CD4-positive, alpha-beta memory T cell (primary cell): Measurements from ENCODE around the gene RAP1GAP2. TPM values are rescaled to one million over a fixed set of nuclear protein-coding genes. Genes with fewer than 3 reads are reported as not detected.
A peak's percentile ranks its signal among the peaks of the same experiment; 100 is the strongest.

Experiments
- CTCF ChIA-PET: fragments of 350-600 bp; sonication (Branson Sonifier 250); formaldehyde crosslinking; loops from one replicate; lab custom pipeline; 2021; ENCODE audit warnings: inconsistent platforms; ENCODE audit not compliant: partially characterized antibody; lab: Charles Lee
- POLR2A ChIA-PET: fragments of 350-600 bp; sonication (Branson Sonifier 250); formaldehyde crosslinking; loops from one replicate; lab custom pipeline; 2021; ENCODE audit not compliant: partially characterized antibody; lab: Charles Lee
- DNase-seq, 5 donors: peaks; one replicate each; pipeline versions ENCODE4 v3.0.0 to v3.0.0-alpha.2; 2020 to 2022; ENCODE audit warnings: mixed read lengths in 1 of 5
- H3K27ac ChIP-seq: one replicate; pipeline ENCODE4 v1.7.0; 2013; ENCODE audit warnings: low read depth, low read length
- H3K27me3 ChIP-seq: 2 replicates; pipeline ENCODE4 v1.7.0; 2013; ENCODE audit warnings: mild to moderate bottlenecking, low read length, moderate library complexity; ENCODE audit not compliant: insufficient read depth
- H3K36me3 ChIP-seq: 2 replicates; pipeline ENCODE4 v1.7.0; 2013; ENCODE audit warnings: mild to moderate bottlenecking, low read length, moderate library complexity; ENCODE audit not compliant: insufficient read depth
- H3K4me1 ChIP-seq: 2 replicates; pipeline ENCODE4 v1.7.0; 2013; ENCODE audit warnings: mild to moderate bottlenecking, low read length, moderate library complexity; ENCODE audit not compliant: insufficient read depth
- H3K4me3 ChIP-seq, 2 donors: one replicate each; pipeline ENCODE4 v1.7.0; 2013; ENCODE audit warnings: low read length in 2 of 2, mild to moderate bottlenecking in 1 of 2
- H3K9me3 ChIP-seq, 2 donors: one replicate each; pipeline ENCODE4 v1.7.0; 2013; ENCODE audit warnings: low read length in 2 of 2, control low read depth in 1 of 2; ENCODE audit not compliant: control insufficient read depth in 1 of 2
- H3K27ac Mint-ChIP-seq, 7 donors: one replicate each; pipeline ENCODE4 v1.8.0; 2020 to 2021; ENCODE audit warnings: mixed read lengths in 7 of 7, mild to moderate bottlenecking in 6 of 7, inconsistent platforms in 3 of 7, moderate library complexity in 3 of 7
- H3K27me3 Mint-ChIP-seq, 2 donors: one replicate each; pipeline ENCODE4 v1.8.0; 2020 to 2021; ENCODE audit warnings: mixed read lengths in 2 of 2
- H3K36me3 Mint-ChIP-seq, 2 donors: one replicate each; pipeline ENCODE4 v1.8.0; 2020 to 2021; ENCODE audit warnings: mixed read lengths in 2 of 2, inconsistent platforms in 1 of 2, mild to moderate bottlenecking in 1 of 2
- H3K4me1 Mint-ChIP-seq, 4 donors: one replicate each; pipeline ENCODE4 v1.8.0; 2020 to 2021; ENCODE audit warnings: mixed read lengths in 4 of 4, mild to moderate bottlenecking in 1 of 4
- H3K4me3 Mint-ChIP-seq, 8 donors: one replicate each; pipeline ENCODE4 v1.8.0; 2020 to 2021; ENCODE audit warnings: mixed read lengths in 8 of 8, mild to moderate bottlenecking in 7 of 8, moderate library complexity in 6 of 8, inconsistent platforms in 3 of 8
- H3K9me3 Mint-ChIP-seq, 8 donors: one replicate each; pipeline ENCODE4 v1.8.0; 2020 to 2021; ENCODE audit warnings: mixed read lengths in 8 of 8, mild to moderate bottlenecking in 5 of 8, inconsistent platforms in 3 of 8, moderate library complexity in 1 of 8
- intact Hi-C: fragments of 100-400 bp; cut with micrococcal nuclease; formaldehyde crosslinking; loops from one replicate; pipeline ENCODE4 v1.15.1; 2023
- polyA plus RNA-seq, 2 donors: library from polyadenylated mRNA; unstranded; fragments of 300-500 nt; fragmentation: Illumina TruSeq; gene quantifications; one replicate each; pipeline ENCODE4 v1.2.3, GENCODE V29; 2021
- total RNA-seq, 2 experiments: library from RNA; stranded (reverse); gene quantifications; one replicate each; pipeline ENCODE4 v1.2.3, GENCODE V29; 2021

Gene RAP1GAP2
- total and polyA plus RNA-seq, 4 experiments from 2014 or later = 0.38 to 9.9 (median 8.0) TPM

DNA sequence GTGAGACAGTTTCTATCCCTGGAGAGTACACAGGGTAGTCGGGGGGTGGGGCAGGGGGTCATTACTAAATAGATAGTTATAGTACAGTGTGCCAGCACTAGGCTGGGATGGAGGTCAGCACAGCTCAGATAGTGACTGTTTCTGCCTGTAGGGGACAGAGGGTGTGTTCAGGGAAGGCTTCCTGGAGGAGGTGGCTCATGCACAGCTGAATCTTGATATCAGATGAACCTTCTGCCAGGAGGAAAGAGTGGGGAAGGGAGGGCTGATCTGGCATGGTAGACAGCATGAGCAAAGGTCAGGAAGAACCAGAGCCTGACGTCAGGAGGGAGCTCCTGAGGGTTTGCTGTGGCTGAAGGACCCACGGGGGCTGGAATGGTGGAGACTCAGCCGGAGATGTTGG is 210.6 kb downstream of the RAP1GAP2 start:
- intact Hi-C loops = no loop called here
- H3K27ac ChIP-seq = no peak overlapping the region
- no peak overlapping the region for H3K4me3 Mint-ChIP-seq
- H3K27ac Mint-ChIP-seq = peak overlapping the region in 3 of 7 donors; percentile 77 to 80 (median 78)
- no peak overlapping the region for H3K4me3 ChIP-seq
- peaks cover 37 to 48% of the 10 kb centered on the region in 2 donors for H3K36me3 Mint-ChIP-seq
- H3K4me1 Mint-ChIP-seq = peaks cover 3 to 34% (median 11%) of the 10 kb centered on the region in 4 donors
- H3K4me1 ChIP-seq = peaks cover 25% of the 10 kb centered on the region
- H3K27me3 Mint-ChIP-seq = no peaks in the 10 kb centered on the region
- peaks cover 38% of the 10 kb centered on the region for H3K36me3 ChIP-seq
- ChIA-PET CTCF (no interaction called here), POLR2A (no interaction called here)
- peaks cover 0 to 2% (median 0%) of the 10 kb centered on the region in 8 donors for H3K9me3 Mint-ChIP-seq
- DNase-seq = no peak
- H3K9me3 ChIP-seq = no peaks in the 10 kb centered on the region
- no peaks in the 10 kb centered on the region for H3K27me3 ChIP-seq

DNA sequence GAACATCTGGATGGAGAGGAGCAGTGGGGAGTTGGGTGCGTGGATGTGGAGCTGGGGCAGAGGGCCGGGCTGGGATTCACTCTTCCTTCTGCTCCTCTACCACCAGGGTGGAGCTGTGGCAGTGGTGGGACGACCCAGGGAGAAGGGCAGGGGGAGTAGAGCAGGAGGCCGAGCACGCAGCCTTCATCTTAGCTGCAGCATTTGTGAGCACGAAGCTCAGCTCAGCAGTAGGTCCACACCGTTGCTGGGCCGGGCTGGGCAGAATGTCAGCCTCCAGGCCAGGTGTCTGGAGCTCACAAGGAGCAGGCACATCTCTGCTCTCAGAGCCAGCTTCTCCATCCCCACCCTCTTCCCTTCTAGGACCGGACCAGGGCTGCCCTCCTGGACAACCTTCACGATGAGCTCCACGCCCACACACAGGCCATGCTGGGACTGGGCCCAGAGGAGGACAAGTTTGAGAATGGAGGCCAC is 211.4 kb downstream of the RAP1GAP2 start:
- ChIA-PET POLR2A (no interaction called here), CTCF (interaction anchor here (1.0 kb wide), 1 partner anchor 159 kb away, joined by 3 read pairs; no protein-coding TSS in a partner anchor)
- no peaks in the 10 kb centered on the region for H3K9me3 ChIP-seq
- intact Hi-C loops = no loop called here
- peaks cover 43% of the 10 kb centered on the region for H3K36me3 ChIP-seq
- Mint-ChIP-seq H3K9me3 (peaks cover 0 to 2% (median 0%) of the 10 kb centered on the region in 8 donors), H3K27me3 (no peaks in the 10 kb centered on the region), H3K36me3 (peaks cover 40 to 50% of the 10 kb centered on the region in 2 donors), H3K4me3 (no peak overlapping the region), H3K4me1 (peaks cover 3 to 26% (median 9%) of the 10 kb centered on the region in 4 donors), H3K27ac (peak overlapping the region in 1 of 7 donors; percentile 61)
- H3K4me1 ChIP-seq = peaks cover 21% of the 10 kb centered on the region
- no peak overlapping the region for H3K27ac ChIP-seq
- DNase-seq = no peak
- H3K4me3 ChIP-seq = no peak overlapping the region
- H3K27me3 ChIP-seq = no peaks in the 10 kb centered on the region

DNA sequence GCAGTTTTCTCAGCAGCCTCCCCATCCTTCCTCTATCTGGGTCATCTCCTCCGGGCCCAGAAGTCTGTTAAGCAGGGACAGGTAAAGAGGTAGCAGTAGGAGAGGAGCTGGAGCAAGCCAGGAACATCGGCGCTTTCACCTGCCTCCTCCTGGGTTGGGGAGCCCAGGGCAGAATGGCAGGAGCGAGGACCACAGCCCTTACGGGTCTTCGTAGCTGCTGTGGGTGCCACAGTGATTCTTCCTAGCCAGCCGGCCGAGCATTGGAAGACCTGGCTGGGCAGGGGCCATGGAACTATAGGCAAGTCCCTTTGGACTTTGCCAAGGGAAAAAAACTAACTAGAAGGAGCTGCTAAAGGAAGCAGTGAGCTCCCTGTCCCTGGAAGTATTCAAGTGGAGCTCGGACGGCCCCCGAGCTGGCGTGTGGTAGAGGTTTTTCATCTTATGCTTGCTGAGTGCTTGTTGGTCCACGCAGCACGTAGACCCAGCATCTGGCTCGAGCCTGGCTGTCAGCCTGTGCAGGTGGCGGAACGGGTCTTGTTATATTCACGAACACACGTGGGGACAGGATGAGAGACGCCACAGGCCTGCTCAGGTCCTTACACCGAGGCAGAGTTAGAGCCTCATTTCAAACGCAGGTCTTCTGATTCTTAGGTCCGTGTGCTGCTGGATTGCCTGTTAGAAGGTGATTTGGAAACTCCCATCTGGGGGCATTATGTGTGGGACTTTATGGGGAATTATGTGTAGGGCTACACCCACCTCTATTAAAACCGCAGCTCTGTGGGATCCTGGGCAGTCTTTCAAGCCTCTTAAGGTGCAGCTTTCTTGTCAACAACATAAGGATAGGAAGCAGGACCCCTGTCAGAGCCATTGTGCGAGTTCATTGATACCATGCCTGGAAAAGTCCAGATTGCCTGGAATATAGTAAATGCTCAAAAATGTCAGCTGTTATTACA is 212.4 kb downstream of the RAP1GAP2 start:
- Histone ChIP-seq H3K36me3 (peaks cover 46% of the 10 kb centered on the region), H3K27me3 (no peaks in the 10 kb centered on the region), H3K4me1 (peaks cover 14% of the 10 kb centered on the region), H3K4me3 (no peak overlapping the region), H3K9me3 (no peaks in the 10 kb centered on the region), H3K27ac (no peak overlapping the region)
- intact Hi-C loops = no loop called here
- H3K9me3 Mint-ChIP-seq = peaks cover 0 to 2% (median 0%) of the 10 kb centered on the region in 8 donors
- H3K36me3 Mint-ChIP-seq = peaks cover 37 to 54% of the 10 kb centered on the region in 2 donors
- DNase-seq = no peak
- ChIA-PET POLR2A (no interaction called here), CTCF (interaction anchor here (0.9 to 1.0 kb wide), 2 partner anchors 160 kb away, joined by 3 read pairs; no protein-coding TSS in a partner anchor)
- peaks cover 0 to 17% (median 5%) of the 10 kb centered on the region in 4 donors for H3K4me1 Mint-ChIP-seq
- H3K27me3 Mint-ChIP-seq = no peaks in the 10 kb centered on the region
- H3K27ac Mint-ChIP-seq = no peak overlapping the region
- H3K4me3 Mint-ChIP-seq = no peak overlapping the region

DNA sequence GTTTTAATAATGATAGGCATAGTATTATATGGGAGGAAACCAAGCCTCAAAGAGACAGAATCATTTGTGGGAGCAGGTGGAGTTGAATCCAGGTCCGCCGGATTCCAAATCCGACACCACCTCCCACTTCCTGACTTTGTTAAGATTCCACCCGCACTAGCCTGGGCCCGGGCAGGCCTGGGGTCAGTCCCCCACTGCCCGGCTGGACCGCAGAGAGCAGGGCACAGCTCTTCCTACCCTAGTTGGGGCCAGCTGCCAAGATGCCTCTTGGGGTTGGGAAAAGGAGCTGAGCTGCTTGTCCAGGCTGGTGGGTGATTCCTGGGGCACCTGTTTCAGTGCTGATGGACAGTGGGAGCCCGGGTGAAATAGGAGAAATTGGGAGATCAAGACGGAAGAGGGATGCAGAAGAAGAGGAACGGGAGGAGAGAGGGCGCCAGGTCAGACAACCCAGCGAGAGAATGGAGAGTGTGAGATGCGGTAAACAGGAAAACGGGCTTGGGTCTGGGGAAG is 213.2 kb downstream of the RAP1GAP2 start:
- peaks cover 52% of the 10 kb centered on the region for H3K36me3 ChIP-seq

DNA sequence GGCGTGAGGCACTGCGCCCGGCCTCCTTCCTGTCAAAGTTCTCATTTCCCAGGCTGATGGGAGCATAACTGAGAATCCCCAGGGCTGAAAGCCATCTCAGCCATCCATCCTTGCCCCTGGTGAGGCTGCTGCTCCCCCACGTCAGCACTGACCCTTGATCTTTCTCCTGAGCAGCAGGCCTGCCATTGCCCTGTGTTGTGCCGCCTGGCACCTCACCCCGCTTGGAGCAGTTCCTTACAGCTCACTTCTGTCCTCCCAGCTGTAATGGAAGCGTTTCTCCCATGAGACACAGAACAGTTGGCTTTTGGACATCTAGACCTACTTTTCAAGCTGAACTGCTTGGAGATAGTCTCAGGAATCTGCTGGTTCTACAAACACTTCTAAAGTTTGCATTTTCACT is 215.7 kb downstream of the RAP1GAP2 start:
- Histone ChIP-seq H3K4me3 (no peak overlapping the region), H3K9me3 (no peaks in the 10 kb centered on the region), H3K4me1 (no peaks in the 10 kb centered on the region), H3K36me3 (peaks cover 55% of the 10 kb centered on the region), H3K27me3 (no peaks in the 10 kb centered on the region), H3K27ac (no peak overlapping the region)
- intact Hi-C loops = no loop called here
- H3K9me3 Mint-ChIP-seq = peaks cover 0 to 2% (median 0%) of the 10 kb centered on the region in 8 donors
- DNase-seq = no peak
- H3K4me1 Mint-ChIP-seq = no peaks in the 10 kb centered on the region
- H3K4me3 Mint-ChIP-seq = no peak overlapping the region
- ChIA-PET POLR2A (interaction anchor here (1.5 kb wide), 1 partner anchor 163 kb away, joined by 7 read pairs; no protein-coding TSS in a partner anchor), CTCF (interaction anchor here (0.7 to 5.8 kb wide), 8 partner anchors 8 to 242 kb away, joined by 3 to 65 read pairs (median 4); no protein-coding TSS in a partner anchor)
- peak overlapping the region in 1 of 7 donors; percentile 29 for H3K27ac Mint-ChIP-seq
- peaks cover 45 to 61% of the 10 kb centered on the region in 2 donors for H3K36me3 Mint-ChIP-seq
- no peaks in the 10 kb centered on the region for H3K27me3 Mint-ChIP-seq

More for the DNA sequence above, 213.2 kb downstream of the RAP1GAP2 start:
- H3K9me3 ChIP-seq = no peaks in the 10 kb centered on the region
- H3K27me3 Mint-ChIP-seq = no peaks in the 10 kb centered on the region
- peaks cover 45 to 57% of the 10 kb centered on the region in 2 donors for H3K36me3 Mint-ChIP-seq
- ChIA-PET CTCF (interaction anchor here (0.9 kb wide), 1 partner anchor 161 kb away, joined by 3 read pairs; no protein-coding TSS in a partner anchor), POLR2A (no interaction called here)
- no peak for DNase-seq
- peaks cover 0 to 2% (median 0%) of the 10 kb centered on the region in 8 donors for H3K9me3 Mint-ChIP-seq
- H3K4me3 ChIP-seq = no peak overlapping the region
- H3K27ac Mint-ChIP-seq = peak overlapping the region in 1 of 7 donors; percentile 41
- no peak overlapping the region for H3K4me3 Mint-ChIP-seq
- peaks cover 0 to 8% (median 2%) of the 10 kb centered on the region in 4 donors for H3K4me1 Mint-ChIP-seq
- no peak overlapping the region for H3K27ac ChIP-seq
- intact Hi-C loops = no loop called here
- no peaks in the 10 kb centered on the region for H3K27me3 ChIP-seq
- peaks cover 6% of the 10 kb centered on the region for H3K4me1 ChIP-seq

DNA sequence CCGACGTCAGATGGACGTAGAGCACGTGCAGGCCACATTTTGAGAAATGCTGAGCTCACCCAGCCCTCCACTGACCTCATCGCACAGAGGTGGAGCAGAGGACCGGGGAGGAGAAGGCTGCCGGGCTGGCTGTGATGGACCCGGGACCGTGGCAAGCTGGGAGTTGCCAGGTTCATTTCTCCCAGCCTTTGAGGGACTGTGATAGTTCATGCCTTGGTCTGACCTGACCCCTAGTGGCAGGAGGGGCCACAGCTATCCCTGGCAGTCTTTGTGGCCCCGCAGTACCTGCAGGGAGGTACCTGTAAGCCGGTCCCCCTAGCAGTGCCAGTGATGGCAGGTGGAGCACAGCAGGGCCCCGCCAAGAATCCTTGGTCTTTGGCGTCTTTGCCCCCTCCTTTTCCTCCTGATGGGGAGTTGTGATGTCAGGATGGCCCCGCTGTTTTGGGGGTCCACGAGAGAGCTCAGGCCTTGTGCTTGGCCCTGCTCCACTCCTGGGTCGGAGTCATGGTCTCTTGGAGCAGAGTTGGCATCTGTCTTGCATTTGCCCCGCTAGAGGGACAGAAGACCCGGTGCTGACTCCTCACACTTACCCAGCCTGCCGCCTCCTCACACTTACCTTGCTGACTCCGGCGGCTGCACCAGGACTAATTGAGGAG is 216.8 kb downstream of the RAP1GAP2 start:
- no peak overlapping the region for H3K4me3 Mint-ChIP-seq
- no peaks in the 10 kb centered on the region for H3K4me1 ChIP-seq
- peak in 4 of 5 donors; percentile 24 to 36 (median 30) for DNase-seq
- no peaks in the 10 kb centered on the region for H3K27me3 Mint-ChIP-seq
- H3K27me3 ChIP-seq = no peaks in the 10 kb centered on the region
- H3K4me3 ChIP-seq = no peak overlapping the region
- no peaks in the 10 kb centered on the region for H3K9me3 ChIP-seq
- peaks cover 40 to 54% of the 10 kb centered on the region in 2 donors for H3K36me3 Mint-ChIP-seq
- H3K27ac ChIP-seq = no peak overlapping the region
- H3K9me3 Mint-ChIP-seq = no peaks in the 10 kb centered on the region
- intact Hi-C loops = loop anchor here (1.0 kb wide), 3 partner anchors 165 to 227 kb away; no protein-coding TSS in a partner anchor
- ChIA-PET CTCF (interaction anchor here (0.7 to 5.8 kb wide), 10 partner anchors 9 to 225 kb away, joined by 3 to 65 read pairs (median 6); no protein-coding TSS in a partner anchor), POLR2A (interaction anchor here (0.8 to 1.5 kb wide), 3 partner anchors 165 to 226 kb away, joined by 3 to 7 read pairs (median 3); no protein-coding TSS in a partner anchor)
- no peaks in the 10 kb centered on the region for H3K4me1 Mint-ChIP-seq
- peaks cover 52% of the 10 kb centered on the region for H3K36me3 ChIP-seq
- peak overlapping the region in 3 of 7 donors; percentile 10 to 29 (median 29) for H3K27ac Mint-ChIP-seq
